ACC112 (cell line): ENCODE measurements around the gene HOXB1.

Experiments used
- H2AFZ ChIP-seq: fragments of 200-600 bp; sonication (generic); one replicate; pipeline ENCODE4 v1.6.0; 2017; ENCODE audit warnings: antibody characterized with exemption, low read length; ENCODE audit not compliant: unreplicated experiment
- H3K27ac ChIP-seq: fragments of 200-600 bp; sonication (generic); 2 replicates; pipeline ENCODE4 v1.5.1; 2014; ENCODE audit warnings: low read depth, mild to moderate bottlenecking, antibody characterized with exemption, low read length, moderate library complexity
- H3K27me3 ChIP-seq: fragments of 200-600 bp; sonication (generic); 2 replicates; pipeline ENCODE4 v1.6.1; 2014; ENCODE audit warnings: mild to moderate bottlenecking, antibody characterized with exemption, low read length, moderate library complexity, mixed read lengths; ENCODE audit not compliant: insufficient read depth
- H3K36me3 ChIP-seq: fragments of 200-600 bp; sonication (generic); 2 replicates; pipeline ENCODE4 v1.6.1; 2016; ENCODE audit warnings: mild to moderate bottlenecking, antibody characterized with exemption, low read length, moderate library complexity, mixed read lengths; ENCODE audit not compliant: insufficient read depth
- H3K4me1 ChIP-seq: fragments of 200-600 bp; sonication (generic); one replicate; pipeline ENCODE4 v1.6.1; 2016; ENCODE audit warnings: low read length, mixed read lengths; ENCODE audit not compliant: insufficient read depth, unreplicated experiment, control insufficient read depth
- H3K4me3 ChIP-seq: fragments of 200-600 bp; sonication (generic); 2 replicates; pipeline ENCODE4 v1.5.1; 2014; ENCODE audit warnings: mild to moderate bottlenecking, low read depth, low read length
- H3K79me2 ChIP-seq: fragments of 200-600 bp; sonication (generic); one replicate; pipeline ENCODE4 v1.6.0; 2016; ENCODE audit warnings: low read length; ENCODE audit not compliant: control insufficient read depth, unreplicated experiment, insufficient read depth

Gene HOXB1

GRCh38 chr17:48552466-48553189 is 21.8 kb upstream of the HOXB1 start:
- H3K36me3 ChIP-seq, result no peaks in the 10 kb centered on the region
- no peak overlapping the region for H3K27ac ChIP-seq
- H3K27me3 ChIP-seq, result peaks cover 98% of the 10 kb centered on the region
- H3K79me2 ChIP-seq, result no peaks in the 10 kb centered on the region
- no peaks in the 10 kb centered on the region for H3K4me1 ChIP-seq
- no peak overlapping the region for H3K4me3 ChIP-seq
- H2AFZ ChIP-seq, result no peak overlapping the region

- H3K27ac ChIP-seq, result no peak overlapping the region
- H3K4me1 ChIP-seq, result no peaks in the 10 kb centered on the region
- no peak overlapping the region for H2AFZ ChIP-seq
- H3K27me3 ChIP-seq, result peaks cover 98% of the 10 kb centered on the region
- H3K79me2 ChIP-seq, result no peaks in the 10 kb centered on the region
- H3K36me3 ChIP-seq, result no peaks in the 10 kb centered on the region
- no peak overlapping the region for H3K4me3 ChIP-seq
These were observed 21.0 kb upstream of the HOXB1 start for GRCh38 chr17:48551596-48552465.

GRCh38 chr17:48551214-48551555 is 20.4 kb upstream of the HOXB1 start:
- no peaks in the 10 kb centered on the region for H3K4me1 ChIP-seq
- no peaks in the 10 kb centered on the region for H3K36me3 ChIP-seq
- no peak overlapping the region for H3K4me3 ChIP-seq
- no peak overlapping the region for H3K27ac ChIP-seq
- H2AFZ ChIP-seq, result no peak overlapping the region
- H3K79me2 ChIP-seq, result no peaks in the 10 kb centered on the region
- H3K27me3 ChIP-seq, result peaks cover 98% of the 10 kb centered on the region

- peaks cover 98% of the 10 kb centered on the region for H3K27me3 ChIP-seq
- H3K79me2 ChIP-seq, result no peaks in the 10 kb centered on the region
- H2AFZ ChIP-seq, result no peak overlapping the region
- no peaks in the 10 kb centered on the region for H3K36me3 ChIP-seq
- no peak overlapping the region for H3K4me3 ChIP-seq
- no peak overlapping the region for H3K27ac ChIP-seq
- no peaks in the 10 kb centered on the region for H3K4me1 ChIP-seq
These were observed 19.8 kb upstream of the HOXB1 start for GRCh38 chr17:48550502-48551213.

GRCh38 chr17:48549914-48550501 is 19.2 kb upstream of the HOXB1 start:
- Histone ChIP-seq H2AFZ (no peak overlapping the region), H3K36me3 (no peaks in the 10 kb centered on the region), H3K4me1 (no peaks in the 10 kb centered on the region), H3K4me3 (no peak overlapping the region), H3K27me3 (peaks cover 100% of the 10 kb centered on the region), H3K79me2 (no peaks in the 10 kb centered on the region), H3K27ac (no peak overlapping the region)

GRCh38 chr17:48549281-48549630 is 18.4 kb upstream of the HOXB1 start:
- peaks cover 100% of the 10 kb centered on the region for H3K27me3 ChIP-seq
- H2AFZ ChIP-seq, result no peak overlapping the region
- no peaks in the 10 kb centered on the region for H3K36me3 ChIP-seq
- H3K79me2 ChIP-seq, result no peaks in the 10 kb centered on the region
- no peak overlapping the region for H3K27ac ChIP-seq
- H3K4me1 ChIP-seq, result no peaks in the 10 kb centered on the region
- H3K4me3 ChIP-seq, result no peak overlapping the region

- no peak overlapping the region for H3K27ac ChIP-seq
- peaks cover 100% of the 10 kb centered on the region for H3K27me3 ChIP-seq
- no peak overlapping the region for H2AFZ ChIP-seq
- H3K36me3 ChIP-seq, result no peaks in the 10 kb centered on the region
- H3K79me2 ChIP-seq, result no peaks in the 10 kb centered on the region
- no peak overlapping the region for H3K4me3 ChIP-seq
- H3K4me1 ChIP-seq, result no peaks in the 10 kb centered on the region
These were observed 17.9 kb upstream of the HOXB1 start for GRCh38 chr17:48548523-48549280.

GRCh38 chr17:48547808-48548522 is 17.2 kb upstream of the HOXB1 start:
- no peak overlapping the region for H3K4me3 ChIP-seq
- no peaks in the 10 kb centered on the region for H3K79me2 ChIP-seq
- H2AFZ ChIP-seq, result no peak overlapping the region
- H3K27ac ChIP-seq, result no peak overlapping the region
- H3K27me3 ChIP-seq, result peaks cover 100% of the 10 kb centered on the region
- H3K36me3 ChIP-seq, result no peaks in the 10 kb centered on the region
- no peaks in the 10 kb centered on the region for H3K4me1 ChIP-seq

GRCh38 chr17:48546924-48547807 is 16.4 kb upstream of the HOXB1 start:
- Histone ChIP-seq H2AFZ (no peak overlapping the region), H3K27ac (no peak overlapping the region), H3K27me3 (peaks cover 100% of the 10 kb centered on the region), H3K4me3 (no peak overlapping the region), H3K79me2 (no peaks in the 10 kb centered on the region), H3K4me1 (no peaks in the 10 kb centered on the region), H3K36me3 (no peaks in the 10 kb centered on the region)
